DOHH2 (cell line): ENCODE results near the gene KRTAP5-8.
"Not testable (repeated sequence)": the region's sequence is repeated elsewhere in the genome, so short reads cannot be mapped to it uniquely, and the experiment has no call there.

Experiments used
- H3F3A ChIP-seq: fragments of 200-600 bp; sonication (generic), shearing (Covaris generic); 2 replicates; pipeline ENCODE4 v1.6.0; 2016; ENCODE audit warnings: antibody characterized with exemption, mild to moderate bottlenecking; ENCODE audit not compliant: control insufficient read depth, insufficient read depth
- H3K27ac ChIP-seq: fragments of 200-600 bp; sonication (generic); 2 replicates; pipeline ENCODE4 v1.5.1; 2014; ENCODE audit warnings: low read depth, mild to moderate bottlenecking, low read length, moderate library complexity
- H3K27me3 ChIP-seq: fragments of 200-600 bp; sonication (generic); 2 replicates; pipeline ENCODE4 v1.6.1; 2014; ENCODE audit warnings: mild to moderate bottlenecking, low read length, mixed read lengths; ENCODE audit not compliant: control insufficient read depth
- H3K36me3 ChIP-seq: fragments of 200-600 bp; sonication (generic); 2 replicates; pipeline ENCODE4 v1.6.1; 2014; ENCODE audit warnings: mild to moderate bottlenecking, low read length, moderate library complexity, mixed read lengths; ENCODE audit not compliant: control insufficient read depth
- H3K4me1 ChIP-seq: fragments of 200-600 bp; sonication (generic); 2 replicates; pipeline ENCODE4 v1.6.1; 2014; ENCODE audit warnings: mild to moderate bottlenecking, low read length, mixed read lengths; ENCODE audit not compliant: control insufficient read depth
- H3K4me2 ChIP-seq: fragments of 200-600 bp; sonication (generic); 2 replicates; pipeline ENCODE4 v1.6.0; 2014; ENCODE audit warnings: mild to moderate bottlenecking, low read length, moderate library complexity
- H3K4me3 ChIP-seq: fragments of 200-600 bp; sonication (generic); 2 replicates; pipeline ENCODE4 v1.5.1; 2014; ENCODE audit warnings: mild to moderate bottlenecking, low read length, mixed read lengths
- H3K79me2 ChIP-seq: fragments of 200-600 bp; sonication (generic); 2 replicates; pipeline ENCODE4 v1.6.1; 2014; ENCODE audit warnings: mild to moderate bottlenecking, low read length, mixed read lengths; ENCODE audit not compliant: control insufficient read depth
- H3K9me2 ChIP-seq: fragments of 200-600 bp; sonication (generic); replicated peaks from 2 replicates; pipeline ENCODE4 v1.6.1; 2014; ENCODE audit warnings: mild to moderate bottlenecking, low read length, mixed read lengths; ENCODE audit not compliant: control insufficient read depth
- H3K9me3 ChIP-seq: fragments of 200-600 bp; sonication (generic); 2 replicates; pipeline ENCODE4 v1.6.1; 2014; ENCODE audit warnings: antibody characterized with exemption, low read length, mixed read lengths; ENCODE audit not compliant: control insufficient read depth, insufficient read depth
- H4K20me1 ChIP-seq: fragments of 200-600 bp; sonication (generic); 2 replicates; pipeline ENCODE4 v1.6.0; 2014; ENCODE audit warnings: low read depth, mild to moderate bottlenecking, antibody characterized with exemption, low read length, moderate library complexity; ENCODE audit not compliant: control insufficient read depth, insufficient read depth
- CTCF ChIP-seq: fragments of 200-600 bp; sonication (generic); IDR thresholded peaks from one replicate; pipeline ENCODE4 v1.5.1; 2014; ENCODE audit warnings: antibody characterized with exemption, mild to moderate bottlenecking, low read depth, low read length; ENCODE audit not compliant: poor library complexity, severe bottlenecking
- EZH2phosphoT487 ChIP-seq: fragments of 200-600 bp; sonication (generic); IDR thresholded peaks from 2 replicates; pipeline ENCODE4 v1.6.1; 2017; ENCODE audit warnings: borderline replicate concordance, mild to moderate bottlenecking, antibody characterized with exemption, low read length, moderate library complexity, mixed read lengths

The KRTAP5-8 gene

GRCh38 chr11:71565263-71565662, 27.4 kb downstream of the KRTAP5-8 start, which contains the start of gene KRTAP5-10:
Gene KRTAP5-10, plus strand, starts transcription at chr11:71565563. Its CDS starts 25 bp downstream, at chr11:71565588.
- Histone ChIP-seq H3K4me1 (no peaks in the 10 kb centered on the region), H3K4me3 (no peak within 1 kb of the TSS), H3K9me2 (no peaks in the 10 kb centered on the region), H3K79me2 (no peaks in the 10 kb centered on the region), H3K27ac (no peak within 1 kb of the TSS), H4K20me1 (no peaks in the 10 kb centered on the region), H3F3A (no peaks in the 10 kb centered on the region), H3K36me3 (no peaks in the 10 kb centered on the region), H3K9me3 (no peaks in the 10 kb centered on the region), H3K4me2 (no peak within 1 kb of the TSS), H3K27me3 (peaks cover 16% of the 10 kb centered on the region)
- TF ChIP-seq EZH2phosphoT487 (no peak), CTCF (no peak)

- no peak overlapping the region for H3K4me3 ChIP-seq
- no peaks in the 10 kb centered on the region for H3K9me2 ChIP-seq
- H3K4me2 ChIP-seq, result no peak overlapping the region
- no peak for TF ChIP-seq EZH2phosphoT487
- no peak for TF ChIP-seq CTCF
- no peaks in the 10 kb centered on the region for H3K4me1 ChIP-seq
- no peaks in the 10 kb centered on the region for H4K20me1 ChIP-seq
- no peaks in the 10 kb centered on the region for H3K9me3 ChIP-seq
- no peaks in the 10 kb centered on the region for H3K36me3 ChIP-seq
- H3K27me3 ChIP-seq, result peaks cover 16% of the 10 kb centered on the region
- no peaks in the 10 kb centered on the region for H3K79me2 ChIP-seq
- H3K27ac ChIP-seq, result no peak overlapping the region
- H3F3A ChIP-seq, result no peaks in the 10 kb centered on the region
These were observed 28.3 kb downstream of the KRTAP5-8 start for GRCh38 chr11:71566081-71566620.

GRCh38 chr11:71566626-71567599, 29.1 kb downstream of the KRTAP5-8 start:
- not testable (repeated sequence) for H3K4me3 ChIP-seq, H3K9me2 ChIP-seq, H3K4me2 ChIP-seq, H3K36me3 ChIP-seq, H3F3A ChIP-seq, H4K20me1 ChIP-seq, H3K4me1 ChIP-seq, H3K79me2 ChIP-seq, H3K9me3 ChIP-seq, H3K27ac ChIP-seq
- H3K27me3 ChIP-seq, result peaks cover 13% of the 10 kb centered on the region

- peaks cover 13% of the 10 kb centered on the region for H3K27me3 ChIP-seq
- H3K36me3 ChIP-seq, H3K4me1 ChIP-seq, H3K9me2 ChIP-seq, H4K20me1 ChIP-seq, H3K27ac ChIP-seq, H3K79me2 ChIP-seq, H3K4me3 ChIP-seq, H3K4me2 ChIP-seq, H3F3A ChIP-seq, H3K9me3 ChIP-seq: not testable (repeated sequence)
These were observed 29.8 kb downstream of the KRTAP5-8 start for GRCh38 chr11:71567633-71568032.
